HepG2 (cell line): ENCODE measurements around the gene VSTM4. TPM values are rescaled to one million over a fixed set of nuclear protein-coding genes. Genes with fewer than 3 reads are reported as not detected.

Experiments used
- FOSL1 ChIP-seq: sonication (generic); formaldehyde crosslinking; IDR thresholded peaks from 2 replicates; pipeline ENCODE4 v1.9.0; 2021; ENCODE audit warnings: missing genetic modification reagents, borderline replicate concordance
- PLRG1 ChIP-seq: fragments of 450-650 bp; conservative IDR thresholded peaks from 2 replicates; pipeline ENCODE4 v1.6.1; 2016
- ZBTB7B ChIP-seq: sonication (generic); formaldehyde crosslinking; IDR thresholded peaks from 2 replicates; pipeline ENCODE4 v1.4.0; 2020; ENCODE audit warnings: missing genetic modification reagents
- polyA plus RNA-seq, 8 experiments: library from polyadenylated mRNA; depleted of rRNA in 3 of 8; stranded (reverse) in 7 of 8; unstranded in 1 of 8; fragments of >200 nt; fragmentation: Illumina TruSeq in 4 of 8; extraction: Trizol in 4 of 8; gene quantifications; 2 replicates each; pipeline versions ENCODE4 v1.2.1 to v1.2.3, GENCODE V29; 2011 to 2016; ENCODE audit warnings: low read depth in 4 of 8, missing spikeins in 1 of 8, mixed read lengths in 1 of 8; ENCODE audit not compliant: insufficient read depth in 1 of 8
- total RNA-seq, 5 experiments: library from RNA; depleted of rRNA; stranded (reverse); fragments of >200 nt; fragmentation: Illumina TruSeq; extraction: Trizol; gene quantifications; 2 replicates each; pipeline ENCODE4 v1.2.3, GENCODE V29; 2016; ENCODE audit warnings: low read depth in 1 of 5
- TF ChIP-seq, protein P1 (sequence below): sonication (generic); formaldehyde crosslinking; IDR thresholded peaks from 2 replicates; pipeline ENCODE4 v1.5.0; 2020; ENCODE audit warnings: mild to moderate bottlenecking, missing genetic modification reagents, borderline replicate concordance

Gene VSTM4
- total and polyA plus RNA-seq, 2 of the 13 experiments (the other 11 are each of a cell fraction or from before 2014, with no cell fraction given), result not detected

DNA sequence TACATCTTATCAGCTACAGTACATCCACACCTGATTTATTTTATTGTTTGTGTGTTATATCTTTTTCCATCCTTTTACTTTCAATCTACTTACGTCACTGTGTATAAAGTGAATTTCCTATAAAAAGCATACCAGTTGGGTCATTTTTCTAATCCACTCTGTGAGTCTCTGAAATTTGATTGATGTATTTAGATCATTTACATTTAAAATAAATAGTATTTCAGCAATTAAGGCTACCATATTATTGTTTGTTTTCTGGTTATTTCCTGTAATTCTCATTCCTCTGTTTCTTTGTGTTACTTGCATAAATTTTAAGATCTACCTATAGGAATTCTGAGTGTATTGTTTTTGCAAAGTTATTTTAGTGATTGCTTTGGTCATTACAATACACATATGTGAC is 53.7 kb downstream of the VSTM4 start (continued):
- TF ChIP-seq, protein P1, sequence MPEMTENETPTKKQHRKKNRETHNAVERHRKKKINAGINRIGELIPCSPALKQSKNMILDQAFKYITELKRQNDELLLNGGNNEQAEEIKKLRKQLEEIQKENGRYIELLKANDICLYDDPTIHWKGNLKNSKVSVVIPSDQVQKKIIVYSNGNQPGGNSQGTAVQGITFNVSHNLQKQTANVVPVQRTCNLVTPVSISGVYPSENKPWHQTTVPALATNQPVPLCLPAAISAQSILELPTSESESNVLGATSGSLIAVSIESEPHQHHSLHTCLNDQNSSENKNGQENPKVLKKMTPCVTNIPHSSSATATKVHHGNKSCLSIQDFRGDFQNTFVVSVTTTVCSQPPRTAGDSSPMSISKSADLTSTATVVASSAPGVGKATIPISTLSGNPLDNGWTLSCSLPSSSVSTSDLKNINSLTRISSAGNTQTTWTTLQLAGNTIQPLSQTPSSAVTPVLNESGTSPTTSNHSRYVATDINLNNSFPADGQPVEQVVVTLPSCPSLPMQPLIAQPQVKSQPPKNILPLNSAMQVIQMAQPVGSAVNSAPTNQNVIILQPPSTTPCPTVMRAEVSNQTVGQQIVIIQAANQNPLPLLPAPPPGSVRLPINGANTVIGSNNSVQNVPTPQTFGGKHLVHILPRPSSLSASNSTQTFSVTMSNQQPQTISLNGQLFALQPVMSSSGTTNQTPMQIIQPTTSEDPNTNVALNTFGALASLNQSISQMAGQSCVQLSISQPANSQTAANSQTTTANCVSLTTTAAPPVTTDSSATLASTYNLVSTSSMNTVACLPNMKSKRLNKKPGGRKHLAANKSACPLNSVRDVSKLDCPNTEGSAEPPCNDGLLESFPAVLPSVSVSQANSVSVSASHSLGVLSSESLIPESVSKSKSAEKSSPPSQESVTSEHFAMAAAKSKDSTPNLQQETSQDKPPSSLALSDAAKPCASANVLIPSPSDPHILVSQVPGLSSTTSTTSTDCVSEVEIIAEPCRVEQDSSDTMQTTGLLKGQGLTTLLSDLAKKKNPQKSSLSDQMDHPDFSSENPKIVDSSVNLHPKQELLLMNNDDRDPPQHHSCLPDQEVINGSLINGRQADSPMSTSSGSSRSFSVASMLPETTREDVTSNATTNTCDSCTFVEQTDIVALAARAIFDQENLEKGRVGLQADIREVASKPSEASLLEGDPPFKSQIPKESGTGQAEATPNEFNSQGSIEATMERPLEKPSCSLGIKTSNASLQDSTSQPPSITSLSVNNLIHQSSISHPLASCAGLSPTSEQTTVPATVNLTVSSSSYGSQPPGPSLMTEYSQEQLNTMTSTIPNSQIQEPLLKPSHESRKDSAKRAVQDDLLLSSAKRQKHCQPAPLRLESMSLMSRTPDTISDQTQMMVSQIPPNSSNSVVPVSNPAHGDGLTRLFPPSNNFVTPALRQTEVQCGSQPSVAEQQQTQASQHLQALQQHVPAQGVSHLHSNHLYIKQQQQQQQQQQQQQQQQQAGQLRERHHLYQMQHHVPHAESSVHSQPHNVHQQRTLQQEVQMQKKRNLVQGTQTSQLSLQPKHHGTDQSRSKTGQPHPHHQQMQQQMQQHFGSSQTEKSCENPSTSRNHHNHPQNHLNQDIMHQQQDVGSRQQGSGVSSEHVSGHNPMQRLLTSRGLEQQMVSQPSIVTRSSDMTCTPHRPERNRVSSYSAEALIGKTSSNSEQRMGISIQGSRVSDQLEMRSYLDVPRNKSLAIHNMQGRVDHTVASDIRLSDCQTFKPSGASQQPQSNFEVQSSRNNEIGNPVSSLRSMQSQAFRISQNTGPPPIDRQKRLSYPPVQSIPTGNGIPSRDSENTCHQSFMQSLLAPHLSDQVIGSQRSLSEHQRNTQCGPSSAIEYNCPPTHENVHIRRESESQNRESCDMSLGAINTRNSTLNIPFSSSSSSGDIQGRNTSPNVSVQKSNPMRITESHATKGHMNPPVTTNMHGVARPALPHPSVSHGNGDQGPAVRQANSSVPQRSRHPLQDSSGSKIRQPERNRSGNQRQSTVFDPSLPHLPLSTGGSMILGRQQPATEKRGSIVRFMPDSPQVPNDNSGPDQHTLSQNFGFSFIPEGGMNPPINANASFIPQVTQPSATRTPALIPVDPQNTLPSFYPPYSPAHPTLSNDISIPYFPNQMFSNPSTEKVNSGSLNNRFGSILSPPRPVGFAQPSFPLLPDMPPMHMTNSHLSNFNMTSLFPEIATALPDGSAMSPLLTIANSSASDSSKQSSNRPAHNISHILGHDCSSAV (CRISPR knock-in tag), result no peak
- TF ChIP-seq PLRG1, result no peak
- no peak for TF ChIP-seq ZBTB7B (CRISPR knock-in tag)
- no peak for TF ChIP-seq FOSL1 (CRISPR knock-in tag)
